NCI-H1417 treated with DMSO at 0.1 percent for 48 hours (cell line): ENCODE measurements around the gene EFHD1.
"Not testable (repeated sequence)": the region's sequence is repeated elsewhere in the genome, so short reads cannot be mapped to it uniquely, and the experiment has no call there.

ENCODE experiments used
- DNase-seq: peaks from one replicate; lab custom pipeline; 2025; lab: John Stamatoyannopoulos, UW

EFHD1 gene

GRCh38 chr2:232696609-232697058, 63.2 kb downstream of the EFHD1 start:
- no peak for DNase-seq

DNA sequence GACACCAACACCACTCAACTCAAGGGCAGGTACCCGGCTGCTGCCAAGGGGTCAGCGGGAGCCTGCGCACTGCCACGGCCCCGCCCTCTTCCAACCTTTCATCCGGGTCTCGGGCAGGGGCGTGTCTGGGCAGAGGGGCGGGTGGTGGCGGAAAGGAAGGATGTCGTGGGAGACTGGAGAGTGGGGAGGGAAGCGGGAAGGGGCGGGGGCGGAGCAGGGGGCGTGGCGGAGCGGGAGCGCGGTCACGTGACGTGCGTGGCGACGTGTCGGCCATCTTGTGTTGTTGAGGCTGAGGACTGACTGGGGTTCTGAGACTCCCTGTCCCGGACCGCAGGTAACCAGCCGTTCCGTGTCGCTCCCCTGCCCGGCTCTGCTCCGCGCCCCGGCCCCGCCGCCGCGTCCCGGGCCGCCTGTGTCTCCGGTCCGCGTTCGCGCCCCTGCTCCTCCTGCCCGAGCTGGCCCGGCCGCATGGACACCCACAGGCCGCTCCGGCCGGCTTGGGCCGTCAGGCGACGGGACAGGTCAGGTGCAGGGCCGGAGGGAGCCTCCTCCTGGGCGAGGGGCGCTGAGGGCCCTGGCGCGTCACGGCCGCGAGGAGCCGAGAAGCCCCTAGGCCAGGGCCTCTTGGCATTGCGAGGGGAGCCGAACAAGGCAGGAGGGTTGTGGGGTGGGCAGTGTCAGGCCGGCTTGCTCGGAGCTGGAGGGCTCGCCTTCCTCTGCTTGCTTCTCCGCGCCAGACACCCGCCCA, 63.8 kb downstream of the EFHD1 start, which contains the start of gene GIGYF2:
Gene GIGYF2 (plus strand): TSS at position 273 of the 748 bp plus-strand sequence. CDS start 37,867 bp downstream, outside the sequence.
- peak; percentile 86 for DNase-seq

- no peak for DNase-seq
Measured at GRCh38 chr2:232697807-232698110, 64.4 kb downstream of the EFHD1 start.

DNA sequence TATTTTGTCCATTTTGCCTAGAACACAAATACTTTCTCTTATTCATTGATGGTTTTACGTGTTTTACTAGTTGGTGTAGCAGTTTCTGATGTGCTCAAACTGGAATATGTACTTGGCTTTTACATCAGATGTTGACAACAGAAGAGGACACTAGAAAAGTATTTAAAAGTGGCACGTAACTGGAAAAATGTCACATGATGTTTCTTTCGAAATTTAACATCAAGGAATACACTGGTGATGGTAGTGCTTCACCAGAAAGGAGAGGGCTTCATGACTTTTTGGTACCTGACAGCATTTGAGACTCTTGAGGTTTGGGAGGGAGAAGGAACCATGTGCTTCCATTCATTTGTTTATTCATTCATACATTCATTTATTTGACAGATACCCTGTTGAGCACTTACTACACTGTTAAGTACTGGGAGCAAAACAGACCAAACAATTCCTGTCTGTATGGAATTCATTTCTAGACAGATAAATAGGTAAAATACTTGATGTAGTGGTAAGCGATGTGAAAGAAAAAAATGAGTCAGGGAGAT, 65.2 kb downstream of the EFHD1 start:
- DNase-seq, result no peak

DNA sequence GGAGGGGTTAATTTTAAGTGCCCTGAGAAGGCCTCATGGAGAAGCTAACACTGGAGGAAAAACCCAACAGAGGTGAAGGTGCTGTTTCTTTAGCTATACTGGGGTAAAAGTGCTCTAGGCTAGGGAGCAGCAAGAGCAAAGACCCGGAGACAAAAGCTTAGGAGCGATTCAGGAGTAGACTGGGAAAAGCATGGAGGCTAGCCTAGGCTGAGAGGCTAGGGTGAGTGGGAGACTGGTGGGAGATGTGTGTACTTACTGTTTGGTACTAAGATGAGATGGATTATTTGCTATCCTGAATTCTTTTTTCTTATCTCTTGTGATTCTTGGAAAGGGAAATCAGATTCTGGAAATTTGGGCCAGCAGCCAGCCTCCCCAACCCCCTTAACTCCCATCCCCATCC, 65.7 kb downstream of the EFHD1 start:
- no peak for DNase-seq

DNA sequence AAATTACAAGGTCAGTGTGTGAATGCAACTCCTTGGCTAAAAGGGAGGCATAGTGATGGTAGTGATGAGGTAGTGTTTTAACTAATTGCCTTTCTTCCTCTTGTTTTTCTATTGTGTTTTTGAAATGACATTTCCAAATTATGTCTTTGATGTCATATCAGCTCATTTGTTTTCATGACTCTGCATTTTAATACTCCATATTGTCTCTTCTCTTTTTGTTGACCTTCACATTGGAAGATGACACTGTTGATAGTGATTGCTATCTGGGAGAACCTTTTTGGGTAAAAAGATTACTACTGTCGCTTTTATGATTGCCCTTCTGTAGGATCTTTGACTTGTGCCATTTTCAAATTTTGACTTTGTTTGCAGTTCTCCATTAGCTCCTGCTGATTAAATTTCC, 66.8 kb downstream of the EFHD1 start:
- DNase-seq, result no peak

DNA sequence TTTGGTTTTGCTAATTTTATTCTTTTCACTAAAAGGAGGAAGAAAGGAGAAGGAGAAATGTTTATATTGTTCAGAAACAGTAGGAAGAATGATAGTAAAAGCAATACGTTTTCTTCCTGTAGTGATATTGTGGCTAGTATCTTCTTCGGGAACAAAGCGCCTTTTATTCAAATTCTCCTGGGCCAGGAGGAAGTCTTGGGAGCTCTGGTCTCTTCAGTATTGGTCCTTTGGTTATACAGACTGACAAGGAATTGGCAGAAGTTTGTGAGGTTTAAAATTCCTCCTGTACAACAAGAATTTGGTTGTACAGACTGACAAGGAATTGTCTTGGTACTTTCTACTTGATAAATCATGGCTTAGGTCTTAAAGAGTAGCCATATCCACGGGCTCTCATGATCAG, 73.7 kb downstream of the EFHD1 start:
- no peak for DNase-seq

DNA sequence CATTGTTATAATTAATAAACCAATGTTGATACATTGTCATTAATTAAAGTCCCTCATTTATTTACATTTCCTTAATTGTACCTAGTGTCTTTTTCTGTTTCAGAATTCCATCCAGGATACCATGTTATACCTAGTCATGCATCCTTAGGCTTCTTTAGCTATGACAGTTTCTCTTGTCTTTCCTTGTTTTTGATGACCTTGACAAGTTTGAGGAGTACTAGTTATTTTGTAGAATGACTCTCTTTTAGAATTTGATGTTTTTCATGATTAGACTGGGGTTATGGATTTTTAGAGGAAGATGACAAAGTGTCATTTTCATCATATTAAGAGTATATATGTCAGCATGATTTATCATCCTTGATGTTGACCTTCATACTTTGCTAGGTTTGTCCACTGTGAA, 80.1 kb downstream of the EFHD1 start:
- DNase-seq, result no peak

GRCh38 chr2:232714969-232715368, 81.6 kb downstream of the EFHD1 start:
- no peak for DNase-seq

GRCh38 chr2:232720056-232720455, 86.7 kb downstream of the EFHD1 start:
- not testable (repeated sequence) for DNase-seq

- DNase-seq, result no peak
Measured at GRCh38 chr2:232721261-232721660, 87.9 kb downstream of the EFHD1 start.

GRCh38 chr2:232721882-232722281, 88.5 kb downstream of the EFHD1 start:
- no peak for DNase-seq

- DNase-seq, result no peak
Measured at GRCh38 chr2:232723027-232723426, 89.6 kb downstream of the EFHD1 start.

DNA sequence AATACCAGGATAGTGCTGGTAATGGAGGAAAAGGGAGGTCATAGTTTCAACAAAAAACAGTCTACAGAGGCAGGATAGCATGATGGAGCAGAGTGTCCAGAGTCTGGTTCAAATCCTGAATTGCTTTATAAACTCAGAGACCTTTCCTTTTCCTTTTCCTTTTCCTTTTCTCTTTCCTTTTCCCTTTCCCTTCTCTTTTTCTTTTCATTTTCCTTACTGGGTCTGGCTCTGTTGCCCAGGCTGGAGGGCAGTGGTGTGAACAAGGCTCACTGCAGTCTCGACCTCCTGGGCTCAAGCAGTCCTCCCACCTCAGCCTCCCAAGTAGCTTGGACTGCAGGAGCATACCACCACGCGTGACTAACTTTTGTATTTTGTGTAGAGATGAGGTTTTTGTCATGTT, 95.4 kb downstream of the EFHD1 start:
- DNase-seq, result no peak

DNA sequence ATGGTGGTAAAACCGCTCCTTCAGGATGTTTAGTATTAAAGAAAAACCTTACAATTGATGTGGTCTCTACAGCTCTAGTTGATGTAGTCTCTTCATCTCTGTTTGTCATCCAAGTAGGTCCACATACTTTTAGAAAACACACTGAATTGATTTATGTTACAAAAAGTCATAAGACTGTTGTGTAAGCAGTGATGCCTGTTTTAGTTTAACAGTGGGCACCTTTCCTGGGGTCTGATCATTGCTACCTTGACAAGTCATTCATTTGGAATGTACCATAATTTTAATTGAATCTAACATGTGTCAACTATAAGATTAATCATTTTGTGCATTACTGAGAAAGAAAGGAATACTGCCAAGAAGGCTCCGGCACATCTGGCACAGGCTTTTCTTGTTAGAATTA, 98.1 kb downstream of the EFHD1 start:
- no peak for DNase-seq
